Panc1 (cell line): Measurements from ENCODE around the gene C11orf52.

ENCODE experiments used
- CTCF ChIP-seq: fragments of 450-650 bp; IDR thresholded peaks from 2 replicates; pipeline ENCODE4 v1.5.1; 2017; ENCODE audit warnings: mild to moderate bottlenecking
- POLR2AphosphoS5 ChIP-seq: IDR thresholded peaks from 2 replicates; pipeline ENCODE4 v1.6.1; 2012; ENCODE audit warnings: mild to moderate bottlenecking, low read depth, low read length, moderate library complexity
- REST ChIP-seq, 2 experiments: IDR thresholded peaks; 2 replicates each; pipeline ENCODE4 v1.6.1; 2011 to 2012; ENCODE audit warnings: low read depth in 2 of 2, control low read depth in 1 of 2, low read length in 1 of 2, mild to moderate bottlenecking in 1 of 2, moderate library complexity in 1 of 2; ENCODE audit not compliant: insufficient read depth in 1 of 2

DNA sequence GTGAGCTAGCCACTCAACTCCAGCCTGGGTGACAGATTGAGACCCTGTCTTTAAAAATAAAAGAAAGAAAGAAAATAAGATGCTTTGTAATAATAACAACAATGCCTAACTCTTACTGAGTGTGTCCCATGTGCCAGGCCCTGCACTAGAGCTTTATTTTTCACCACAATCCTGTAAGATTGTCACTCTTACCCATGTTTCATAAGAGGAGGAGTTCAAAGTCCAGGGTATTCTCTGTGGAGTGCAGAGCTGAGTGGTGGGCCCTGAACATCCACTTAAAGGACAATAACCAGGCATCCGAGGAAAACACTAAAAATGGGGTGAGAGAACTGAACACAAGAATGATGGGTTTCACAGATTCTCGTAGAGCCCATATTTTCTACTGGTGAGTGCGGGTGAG is 925 bp upstream of the C11orf52 start:
- no peak for TF ChIP-seq CTCF
- TF ChIP-seq REST (IDR thresholded peaks at IDR 0.05; ENCODE audit: insufficient read depth in 1 of 2, low read depth in 2 of 2, low read length in 1 of 2) = no peak
- TF ChIP-seq POLR2AphosphoS5 = no peak
